T47D (cell line): Measurements from ENCODE around the gene SPIN1.

Experiments used
- DNase-seq, 2 experiments: peaks; one replicate each; pipeline versions ENCODE4 v3.0.0 to v3.0.0-alpha.2; 2011 to 2012; ENCODE audit warnings: low read depth in 1 of 2, low spot score in 1 of 2
- JUND ChIP-seq: IDR thresholded peaks from 2 replicates; pipeline ENCODE4 v1.6.1; 2012; ENCODE audit warnings: low read depth
- in situ Hi-C: cut with HindIII; loops from 2 replicates; pipeline ENCODE4 v1.10.0; 2016; ENCODE audit warnings: low sequenced_read_pairs, low pct_unique_long_range_greater_than_20kb

The SPIN1 gene

DNA sequence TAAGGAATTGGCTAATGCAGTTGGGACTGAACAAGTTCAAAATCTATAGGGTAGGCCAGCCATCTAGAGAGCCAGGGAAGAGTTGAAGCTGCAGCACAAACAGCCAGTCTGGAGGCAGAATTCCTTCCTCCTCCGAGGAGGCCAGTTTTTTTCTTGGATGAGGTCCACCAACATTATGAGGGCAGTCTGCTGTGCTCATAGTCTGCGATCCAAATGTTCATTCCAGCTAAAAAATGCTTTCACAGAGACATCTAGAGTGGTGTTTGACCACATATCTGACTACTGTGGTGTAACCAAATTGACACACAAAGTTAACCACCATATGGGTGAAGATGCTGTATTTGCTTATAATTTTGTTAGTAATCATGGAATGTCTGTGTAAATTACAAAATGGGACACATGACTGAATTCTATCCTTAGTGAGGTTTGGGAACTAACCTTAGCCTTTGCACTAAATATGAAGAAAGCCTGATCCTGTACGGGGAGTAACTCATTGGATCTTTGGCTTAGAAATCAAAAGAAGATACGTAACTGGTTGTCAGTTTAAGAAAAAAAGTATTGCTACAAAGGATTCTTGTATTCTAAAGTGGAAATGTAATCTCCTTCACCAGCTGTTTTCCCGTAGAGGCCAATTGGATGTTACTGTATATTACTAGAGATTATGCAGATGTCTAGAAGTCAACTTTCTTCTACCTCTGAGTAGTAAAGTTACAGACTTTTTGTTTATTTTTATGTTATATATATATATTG lies 70.6 kb downstream of the SPIN1 start:
- no peak for TF ChIP-seq JUND
- no peak for DNase-seq
- in situ Hi-C loops: no loop called here

DNA sequence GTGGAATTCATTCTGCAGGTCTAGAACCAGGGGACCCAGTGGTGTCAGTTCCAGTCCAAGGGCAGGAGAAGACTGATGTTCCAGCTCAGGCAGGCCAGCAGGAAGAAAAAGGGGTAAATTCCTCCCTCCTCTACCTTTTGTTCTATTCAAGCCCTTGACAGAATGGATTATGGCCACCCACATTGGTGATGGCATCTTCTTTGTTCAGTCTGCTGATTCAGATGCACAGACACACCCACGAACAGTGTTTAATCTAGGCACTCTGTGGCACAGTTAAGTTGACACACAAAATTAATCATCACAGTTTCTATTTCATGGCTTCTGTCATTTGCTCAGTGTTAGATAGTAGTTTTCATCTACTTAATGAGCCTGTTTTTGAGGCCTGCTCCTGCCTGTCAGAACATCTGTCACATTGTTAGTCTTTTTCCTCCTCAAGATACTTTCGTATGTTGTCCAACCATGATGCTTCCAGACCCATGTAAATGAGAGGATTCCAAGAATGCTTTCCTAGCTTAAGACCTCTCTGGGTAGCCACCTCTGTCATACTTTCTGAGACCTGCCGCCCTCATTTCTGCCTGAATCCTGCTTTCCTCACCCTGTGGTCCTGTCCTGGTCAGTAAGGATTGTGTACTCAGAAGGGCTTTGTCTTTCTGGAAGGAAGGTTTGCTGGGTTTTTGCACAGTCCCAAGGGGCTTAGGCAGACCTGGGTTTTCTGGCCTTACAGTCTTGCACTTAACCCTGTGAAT lies 72.5 kb downstream of the SPIN1 start:
- in situ Hi-C loops: no loop called here
- TF ChIP-seq JUND: no peak
- DNase-seq: no peak

DNA sequence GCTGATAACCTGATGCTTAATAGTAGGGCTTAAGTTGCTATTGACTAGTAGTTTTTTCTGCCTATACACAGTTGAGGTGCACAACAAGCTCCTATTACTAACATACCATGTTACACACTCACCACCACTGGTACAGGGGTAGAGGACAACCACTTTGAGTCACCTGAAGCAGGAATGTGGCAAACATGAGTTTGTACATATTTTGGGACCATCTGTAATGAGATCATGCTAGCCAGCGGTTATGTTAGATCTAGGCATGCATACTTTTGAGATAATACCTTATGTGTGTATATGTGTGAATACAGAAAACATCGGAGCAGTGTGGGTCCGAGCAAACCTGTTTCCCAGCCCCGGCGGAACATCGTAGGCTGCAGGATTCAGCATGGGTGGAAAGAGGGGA lies 73.9 kb downstream of the SPIN1 start:
- DNase-seq: no peak
- in situ Hi-C loops: no loop called here
- no peak for TF ChIP-seq JUND

DNA sequence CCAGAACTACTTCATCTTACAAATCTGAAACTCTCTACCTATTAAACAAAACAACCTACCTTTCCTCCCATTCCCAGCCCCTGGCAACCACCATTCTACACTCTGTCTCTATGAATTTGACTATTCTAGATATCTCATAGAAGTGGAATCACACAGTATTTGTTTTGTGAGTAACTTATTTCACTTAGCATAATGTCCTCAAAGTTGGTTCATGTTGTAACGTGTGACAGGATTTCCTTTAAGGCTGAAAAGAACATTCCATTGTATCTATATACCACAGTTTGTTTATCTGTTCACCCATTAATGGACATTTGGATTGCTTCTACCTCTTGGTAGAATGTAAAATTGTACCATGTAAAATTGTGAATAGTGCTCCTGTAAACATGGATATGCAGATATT lies 76.6 kb downstream of the SPIN1 start:
- no peak for TF ChIP-seq JUND
- in situ Hi-C loops: no loop called here
- no peak for DNase-seq

DNA sequence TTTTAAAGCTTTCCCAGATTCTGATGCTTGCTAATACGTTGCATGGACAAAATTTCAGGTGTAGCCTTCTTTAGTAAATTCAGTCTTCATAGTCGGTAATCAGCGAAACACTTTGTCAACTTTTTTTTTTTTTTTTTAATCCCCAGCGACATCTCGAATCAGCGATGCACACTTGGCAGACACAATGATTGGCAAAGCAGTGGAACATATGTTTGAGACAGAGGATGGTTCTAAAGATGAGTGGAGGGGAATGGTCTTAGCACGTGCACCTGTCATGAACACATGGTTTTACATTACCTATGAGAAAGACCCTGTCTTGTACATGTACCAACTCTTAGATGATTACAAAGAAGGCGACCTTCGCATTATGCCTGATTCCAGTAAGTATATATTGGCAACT lies 80.0 kb downstream of the SPIN1 start:
- no peak for TF ChIP-seq JUND
- DNase-seq: no peak
- in situ Hi-C loops: no loop called here

DNA sequence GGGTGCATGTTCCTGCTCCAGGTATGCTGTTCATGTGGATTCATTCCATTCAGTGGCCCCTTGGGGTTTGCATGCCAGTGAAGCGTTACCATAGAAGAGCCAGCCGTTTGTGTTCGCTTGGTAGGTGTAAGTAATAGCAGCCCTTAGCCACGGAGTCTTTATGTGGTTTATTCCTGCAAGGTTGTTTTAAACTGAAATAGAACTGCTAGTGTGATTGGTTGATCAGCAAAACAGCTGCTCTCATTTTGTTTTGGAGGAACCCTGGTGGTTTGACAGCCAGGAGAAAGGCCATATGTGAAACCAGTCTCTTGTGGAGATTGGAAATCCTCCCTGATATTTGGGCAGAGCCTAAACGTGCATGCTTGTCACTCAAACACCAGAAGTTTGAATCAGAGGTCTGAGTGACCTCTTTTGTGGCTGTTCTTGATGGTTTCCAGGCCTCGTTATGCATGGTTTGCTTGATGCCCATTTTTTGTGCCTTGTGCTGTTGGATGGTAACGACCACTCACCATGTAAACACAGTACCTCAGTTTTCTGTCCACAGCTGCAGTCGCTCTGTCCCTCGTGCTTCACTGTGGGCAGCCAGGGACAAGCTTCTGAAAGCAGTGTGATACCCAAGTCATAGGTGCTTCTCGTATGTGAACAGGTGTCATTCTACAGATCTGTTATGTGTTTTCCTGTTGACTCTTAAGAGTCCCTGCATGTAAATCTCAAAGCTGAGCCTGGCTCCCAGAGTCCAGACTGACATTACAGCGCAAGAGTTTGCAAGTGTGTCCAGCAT lies 88.4 kb downstream of the SPIN1 start:
- in situ Hi-C loops: no loop called here
- no peak for DNase-seq
- no peak for TF ChIP-seq JUND

DNA sequence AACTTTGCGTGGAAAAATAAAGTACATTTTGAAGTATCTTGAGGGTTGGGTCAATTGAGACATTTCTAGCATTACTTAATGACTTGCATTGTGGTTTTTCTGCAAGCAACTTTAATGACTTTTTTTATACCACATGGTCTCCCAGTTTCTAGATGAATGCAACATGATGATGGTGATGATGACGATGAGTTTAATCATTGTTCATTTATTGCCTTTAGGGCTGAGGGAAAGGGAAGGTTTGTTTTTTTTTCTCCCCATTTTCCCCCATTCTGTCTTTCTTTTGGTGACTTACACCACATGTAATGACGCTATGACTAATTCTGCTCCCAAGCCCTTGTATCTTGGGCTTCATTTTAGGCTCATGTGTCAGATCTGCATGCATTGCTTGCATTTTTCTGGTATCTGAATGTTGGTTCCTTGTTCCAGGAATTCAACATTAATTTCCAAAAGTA lies 89.1 kb downstream of the SPIN1 start:
- in situ Hi-C loops: no loop called here
- TF ChIP-seq JUND: no peak
- DNase-seq: no peak

DNA sequence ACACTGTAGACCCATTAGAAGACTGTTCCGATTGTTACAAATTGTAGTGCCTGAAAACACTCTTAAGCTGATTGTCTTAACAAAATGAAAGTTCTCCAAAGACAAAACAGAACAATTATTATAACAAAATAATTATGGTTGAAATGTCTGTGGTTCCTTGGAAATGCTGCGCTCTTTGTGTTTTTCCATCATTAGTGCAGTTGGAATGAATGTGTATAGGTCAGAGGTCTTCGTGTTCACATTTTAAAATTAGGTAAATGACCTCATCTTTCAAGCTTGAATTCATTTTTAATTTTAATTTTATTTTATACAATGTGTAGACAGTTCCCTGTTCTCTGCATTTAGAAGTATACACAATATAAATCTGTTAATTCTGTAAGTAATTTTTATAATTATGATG lies 90.0 kb downstream of the SPIN1 start:
- in situ Hi-C loops: no loop called here
- DNase-seq: no peak
- no peak for TF ChIP-seq JUND

DNA sequence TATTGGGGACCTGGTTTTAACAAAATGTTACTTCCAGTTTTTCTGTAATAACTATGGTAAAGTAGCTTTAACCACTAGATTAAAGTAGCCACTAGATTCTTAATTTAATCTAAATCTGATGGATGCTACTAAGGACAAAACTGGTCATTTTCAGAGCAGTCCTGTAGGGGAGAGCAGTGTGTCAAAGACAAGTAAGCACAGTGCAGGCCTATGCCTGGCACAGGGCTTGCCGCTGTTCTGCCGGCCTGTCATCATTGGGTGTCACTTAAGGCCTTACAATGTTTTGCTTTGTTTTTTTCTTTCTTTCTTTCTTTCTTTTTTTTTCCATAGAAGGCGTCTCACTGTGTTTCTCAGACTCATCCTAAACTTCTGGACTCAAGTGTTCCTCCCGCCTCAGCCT lies 93.7 kb downstream of the SPIN1 start:
- in situ Hi-C loops: no loop called here
- no peak for TF ChIP-seq JUND
- peak in 1 of 2 experiments; percentile 47 for DNase-seq

DNA sequence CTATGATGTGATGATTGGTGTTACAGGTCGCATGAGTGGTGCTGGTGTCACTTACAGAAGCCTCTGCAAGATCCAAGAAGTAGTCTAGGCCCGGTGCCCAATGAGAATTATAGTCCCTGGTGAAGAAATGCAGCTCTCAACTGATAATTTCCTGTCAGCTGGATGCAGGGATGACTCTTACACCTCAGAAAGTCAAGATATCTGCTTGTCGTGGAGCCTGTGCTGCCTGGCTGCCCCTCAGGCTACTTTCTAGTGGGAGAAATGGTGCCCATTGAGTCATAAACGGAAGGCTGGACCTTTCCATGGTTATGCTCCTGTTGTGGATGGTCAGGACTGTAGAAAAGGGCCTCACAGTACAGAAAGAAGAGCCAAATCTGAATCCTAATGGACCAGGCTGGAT lies 99.9 kb downstream of the SPIN1 start:
- no peak for DNase-seq
- in situ Hi-C loops: no loop called here
- TF ChIP-seq JUND: no peak

DNA sequence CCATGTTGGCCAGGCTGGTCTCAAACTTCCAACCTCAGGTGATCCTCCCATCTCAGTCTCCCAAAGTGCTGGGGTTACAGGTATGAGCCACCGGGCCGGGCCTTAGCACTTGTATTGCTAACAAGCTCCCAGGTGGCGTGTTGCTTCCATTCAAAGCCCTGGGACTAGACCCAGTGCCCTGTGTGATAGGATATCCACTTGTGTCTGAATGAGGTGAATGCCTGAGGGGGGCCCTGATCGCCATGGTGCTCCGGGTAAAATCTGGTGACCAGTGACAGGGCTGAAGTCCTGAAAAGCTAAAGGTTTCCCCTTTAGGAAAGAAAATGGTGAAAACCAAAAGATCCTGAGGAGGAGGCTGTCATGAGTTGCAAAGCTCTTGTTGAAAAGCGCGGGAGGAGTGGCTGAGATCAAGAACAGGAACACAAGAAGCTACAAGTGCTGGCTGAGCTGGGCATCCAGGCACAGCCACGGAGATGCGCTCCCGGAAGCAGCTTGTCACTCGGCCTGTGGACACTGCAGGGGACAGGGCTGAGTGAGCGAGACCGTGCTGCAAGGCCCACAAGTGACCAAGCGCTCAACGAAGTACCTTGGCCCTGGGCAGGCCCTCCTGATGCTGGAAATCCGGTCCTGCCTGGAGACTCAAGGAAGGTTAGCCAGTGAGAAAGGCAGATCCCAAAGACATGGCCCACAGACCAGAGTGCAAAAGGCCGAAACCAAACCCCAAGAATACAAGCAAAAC lies 106.9 kb downstream of the SPIN1 start:
- no peak for DNase-seq
- TF ChIP-seq JUND: no peak
- in situ Hi-C loops: no loop called here

DNA sequence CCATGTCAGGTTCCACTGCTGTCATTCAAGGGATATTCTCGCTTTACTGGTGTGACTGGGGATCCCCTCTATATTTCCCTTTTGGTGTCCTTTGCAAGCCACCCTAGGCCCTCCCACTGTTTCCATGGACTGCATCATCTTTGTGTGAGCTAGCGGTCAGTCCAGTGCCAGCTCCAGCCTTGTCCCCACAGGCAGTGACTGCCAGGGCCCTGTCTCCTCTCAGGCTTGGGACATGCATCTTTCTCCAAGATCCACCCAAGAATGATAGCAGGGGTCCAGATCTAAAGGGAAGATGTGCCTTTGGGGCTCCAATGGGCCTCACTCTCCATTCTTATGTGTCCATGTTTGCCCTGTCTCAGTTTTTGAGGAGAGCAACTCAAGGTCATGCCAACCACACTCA lies 109.0 kb downstream of the SPIN1 start:
- in situ Hi-C loops: no loop called here

More for the DNA sequence above, 109.0 kb downstream of the SPIN1 start:
- no peak for DNase-seq
- TF ChIP-seq JUND: no peak
